ENCODE data around the gene CLCN5.
A peak's percentile ranks its signal among the peaks of the same experiment; 100 is the strongest.

CLCN5 gene

DNA sequence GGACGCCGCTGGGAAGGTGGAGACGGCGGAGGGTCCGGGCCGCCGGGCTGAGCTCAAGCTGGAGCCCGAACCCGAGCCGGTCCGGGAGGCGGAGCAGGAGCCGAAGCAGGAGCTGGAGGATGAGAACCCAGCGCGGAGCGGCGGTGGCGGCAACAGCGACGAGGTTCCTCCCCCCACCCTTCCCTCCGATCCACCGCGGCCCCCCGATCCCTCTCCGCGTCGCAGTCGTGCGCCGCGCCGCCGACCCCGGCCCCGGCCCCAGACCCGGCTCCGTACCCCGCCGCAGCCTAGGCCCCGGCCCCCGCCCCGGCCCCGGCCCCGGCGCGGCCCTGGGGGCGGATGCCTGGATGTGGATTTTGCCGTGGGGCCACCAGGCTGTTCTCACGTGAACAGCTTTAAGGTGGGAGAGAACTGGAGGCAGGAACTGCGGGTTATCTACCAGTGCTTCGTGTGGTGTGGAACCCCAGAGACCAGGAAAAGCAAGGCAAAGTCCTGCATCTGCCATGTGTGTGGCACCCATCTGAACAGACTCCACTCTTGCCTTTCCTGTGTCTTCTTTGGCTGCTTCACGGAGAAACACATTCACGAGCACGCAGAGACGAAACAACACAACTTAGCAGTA is 42.6 kb upstream of the CLCN5 start:
- DNase-seq (ENCODE audit: low read depth) = no peak
- TF ChIP-seq, protein P1, sequence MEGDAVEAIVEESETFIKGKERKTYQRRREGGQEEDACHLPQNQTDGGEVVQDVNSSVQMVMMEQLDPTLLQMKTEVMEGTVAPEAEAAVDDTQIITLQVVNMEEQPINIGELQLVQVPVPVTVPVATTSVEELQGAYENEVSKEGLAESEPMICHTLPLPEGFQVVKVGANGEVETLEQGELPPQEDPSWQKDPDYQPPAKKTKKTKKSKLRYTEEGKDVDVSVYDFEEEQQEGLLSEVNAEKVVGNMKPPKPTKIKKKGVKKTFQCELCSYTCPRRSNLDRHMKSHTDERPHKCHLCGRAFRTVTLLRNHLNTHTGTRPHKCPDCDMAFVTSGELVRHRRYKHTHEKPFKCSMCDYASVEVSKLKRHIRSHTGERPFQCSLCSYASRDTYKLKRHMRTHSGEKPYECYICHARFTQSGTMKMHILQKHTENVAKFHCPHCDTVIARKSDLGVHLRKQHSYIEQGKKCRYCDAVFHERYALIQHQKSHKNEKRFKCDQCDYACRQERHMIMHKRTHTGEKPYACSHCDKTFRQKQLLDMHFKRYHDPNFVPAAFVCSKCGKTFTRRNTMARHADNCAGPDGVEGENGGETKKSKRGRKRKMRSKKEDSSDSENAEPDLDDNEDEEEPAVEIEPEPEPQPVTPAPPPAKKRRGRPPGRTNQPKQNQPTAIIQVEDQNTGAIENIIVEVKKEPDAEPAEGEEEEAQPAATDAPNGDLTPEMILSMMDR (IDR thresholded peaks at IDR 0.05; ENCODE audit: insufficient read depth, low read depth, low read length, missing control alignments) = no peak

DNA sequence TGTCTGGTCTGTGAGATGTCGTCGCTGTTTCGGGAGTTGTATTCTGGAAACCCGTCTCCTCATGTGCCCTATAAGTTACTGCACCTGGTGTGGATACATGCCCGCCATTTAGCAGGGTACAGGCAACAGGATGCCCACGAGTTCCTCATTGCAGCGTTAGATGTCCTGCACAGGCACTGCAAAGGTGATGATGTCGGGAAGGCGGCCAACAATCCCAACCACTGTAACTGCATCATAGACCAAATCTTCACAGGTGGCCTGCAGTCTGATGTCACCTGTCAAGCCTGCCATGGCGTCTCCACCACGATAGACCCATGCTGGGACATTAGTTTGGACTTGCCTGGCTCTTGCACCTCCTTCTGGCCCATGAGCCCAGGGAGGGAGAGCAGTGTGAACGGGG is 41.7 kb upstream of the CLCN5 start:
- no peak overlapping the region for H3K4me3 ChIP-seq (ENCODE audit: low read length)
- TF ChIP-seq, protein P1 (IDR thresholded peaks at IDR 0.05; ENCODE audit: insufficient read depth, low read depth, low read length, missing control alignments) = no peak
- DNase-seq (ENCODE audit: low read depth) = no peak

More for the DNA sequence above, 42.6 kb upstream of the CLCN5 start:
- H3K4me3 ChIP-seq (ENCODE audit: low read length) = peak overlapping the region; percentile 49

DNA sequence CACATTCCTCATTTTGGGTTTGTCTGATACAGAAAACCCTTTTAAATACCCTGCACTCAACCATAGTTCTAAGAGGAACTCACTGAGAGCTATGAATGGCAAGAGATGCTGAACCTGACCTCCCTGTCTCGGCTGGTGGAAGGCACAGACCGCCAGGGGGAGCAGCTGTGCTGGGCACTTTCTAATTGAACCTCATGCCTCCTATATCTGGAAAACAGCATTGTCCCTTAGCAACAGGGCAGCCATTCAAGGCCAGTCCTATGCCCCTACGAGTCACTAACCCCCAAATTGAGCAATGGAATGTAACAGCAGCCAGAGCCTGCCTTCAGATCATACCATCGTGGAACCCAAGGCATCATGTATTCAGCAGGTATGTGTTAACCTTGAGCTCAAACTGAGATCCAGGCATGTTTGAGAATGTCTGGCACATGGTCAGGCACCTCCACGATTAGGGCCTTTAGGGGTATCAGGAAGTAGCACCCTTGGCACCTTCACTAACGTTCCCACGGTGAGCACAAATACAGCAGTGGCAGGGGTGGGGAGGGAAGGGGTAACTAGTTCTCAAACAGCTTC is 38.0 kb upstream of the CLCN5 start:
- TF ChIP-seq, protein P1 (IDR thresholded peaks at IDR 0.05; ENCODE audit: insufficient read depth, low read depth, low read length, missing control alignments) = peak; percentile 79
- DNase-seq (ENCODE audit: low read depth) = peak; percentile 42
- H3K4me3 ChIP-seq (ENCODE audit: low read length) = no peak overlapping the region

DNA sequence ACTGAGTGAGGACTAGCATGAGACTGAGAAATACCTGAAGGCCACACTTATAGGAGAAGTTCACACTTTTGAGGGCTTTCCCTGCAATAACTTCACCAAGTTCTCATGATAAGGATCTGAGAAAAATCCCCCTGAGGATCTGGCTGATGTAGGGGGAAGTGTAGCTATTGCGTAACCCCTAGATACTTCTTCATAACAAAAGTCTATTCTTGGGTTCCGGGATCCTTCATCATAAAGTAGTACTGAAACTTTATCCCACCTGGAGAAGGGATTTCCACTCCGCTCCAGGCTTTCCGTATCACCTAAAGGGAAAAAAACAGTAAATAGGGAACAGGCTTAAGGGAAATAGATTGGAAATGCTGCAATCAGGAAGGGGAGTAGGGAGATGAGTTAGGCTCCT is 29.9 kb upstream of the CLCN5 start:
- DNase-seq (ENCODE audit: low read depth) = no peak
- H3K4me3 ChIP-seq (ENCODE audit: low read length) = no peak overlapping the region
- TF ChIP-seq, protein P1 (IDR thresholded peaks at IDR 0.05; ENCODE audit: insufficient read depth, low read depth, low read length, missing control alignments) = no peak

DNA sequence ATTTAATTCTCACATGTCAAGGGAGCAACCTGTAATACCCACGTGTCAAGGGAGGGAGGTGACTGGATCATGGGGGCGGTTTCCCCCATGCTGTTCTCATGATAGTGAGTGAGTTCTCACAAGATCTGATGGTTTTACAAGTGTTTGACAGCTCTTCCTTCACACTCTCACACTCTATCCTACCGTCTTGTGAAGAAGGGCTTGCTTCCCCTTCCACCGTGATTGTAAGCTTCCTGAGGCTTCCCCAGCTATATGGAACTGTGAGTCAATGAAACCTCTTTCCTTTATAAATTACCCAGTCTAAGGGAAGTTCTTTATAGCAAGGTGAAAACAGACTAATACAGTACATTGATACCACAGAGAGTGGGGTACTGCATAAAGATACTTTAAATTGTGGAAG is 25.4 kb upstream of the CLCN5 start:
- H3K4me3 ChIP-seq (ENCODE audit: low read length) = no peak overlapping the region
- TF ChIP-seq, protein P1 (IDR thresholded peaks at IDR 0.05; ENCODE audit: insufficient read depth, low read depth, low read length, missing control alignments) = no peak

DNA sequence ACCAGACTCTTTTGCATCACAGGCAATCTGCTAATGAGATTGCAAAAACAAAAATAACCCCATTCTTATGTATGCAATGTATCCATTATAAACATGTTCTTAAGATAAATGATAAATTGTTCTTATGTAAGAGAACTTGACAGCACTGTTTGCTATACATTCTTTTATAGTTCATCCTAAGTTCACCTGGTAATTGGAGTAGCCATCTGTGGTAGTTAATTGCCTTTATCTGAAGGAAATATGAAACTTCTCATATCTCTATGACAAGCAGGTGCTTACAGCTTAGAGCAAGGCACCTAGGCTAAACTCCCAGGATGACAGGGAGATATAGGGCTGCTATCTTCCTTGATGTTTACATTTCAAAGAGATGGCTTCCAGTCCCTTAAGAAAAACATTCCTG is 21.3 kb upstream of the CLCN5 start:
- H3K4me3 ChIP-seq (ENCODE audit: low read length) = no peak overlapping the region
- TF ChIP-seq, protein P1 (IDR thresholded peaks at IDR 0.05; ENCODE audit: insufficient read depth, low read depth, low read length, missing control alignments) = no peak
- DNase-seq (ENCODE audit: low read depth) = no peak

More for the DNA sequence above, 25.4 kb upstream of the CLCN5 start:
- no peak for DNase-seq (ENCODE audit: low read depth)

DNA sequence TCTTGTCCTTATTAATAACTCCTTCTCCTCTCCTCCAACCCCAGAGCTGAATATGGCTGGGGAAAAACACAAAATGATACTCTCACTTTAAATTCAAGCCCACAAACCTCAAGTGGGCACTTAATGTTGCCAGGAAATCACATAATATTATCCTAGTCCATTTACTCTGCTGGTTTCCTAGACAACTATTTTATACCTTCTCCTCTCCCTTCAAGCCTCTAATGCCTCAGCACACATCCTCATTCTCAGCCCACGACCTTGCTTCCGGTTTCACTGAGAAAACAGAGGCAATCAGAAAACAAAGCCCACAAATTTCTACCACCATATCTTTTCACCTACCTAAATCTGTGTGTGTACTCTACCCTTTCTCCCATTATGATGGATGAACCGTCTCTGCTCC is 12.1 kb upstream of the CLCN5 start:
- no peak for DNase-seq (ENCODE audit: low read depth)
- TF ChIP-seq, protein P1 (IDR thresholded peaks at IDR 0.05; ENCODE audit: insufficient read depth, low read depth, low read length, missing control alignments) = no peak
- no peak overlapping the region for H3K4me3 ChIP-seq (ENCODE audit: low read length)

Data from epithelial cell of esophagus (primary cell).